KMS-11 (cell line): Measurements from ENCODE around the gene CRLF2.
A peak's percentile ranks its signal among the peaks of the same experiment; 100 is the strongest.
"Not testable (repeated sequence)": the region's sequence is repeated elsewhere in the genome, so short reads cannot be mapped to it uniquely, and the experiment has no call there.

Experiments used
- H2AFZ ChIP-seq: fragments of 200-600 bp; sonication (generic); 2 replicates; pipeline ENCODE4 v1.6.1; 2016; ENCODE audit warnings: antibody characterized with exemption, mixed run types, low read depth
- H3K27ac ChIP-seq: fragments of 200-600 bp; sonication (generic); 2 replicates; pipeline ENCODE4 v1.6.1; 2016; ENCODE audit warnings: mild to moderate bottlenecking, mixed run types
- H3K27me3 ChIP-seq: fragments of 200-600 bp; sonication (generic); 2 replicates; pipeline ENCODE4 v1.6.1; 2017; ENCODE audit warnings: mild to moderate bottlenecking, low read depth, mixed run types, moderate library complexity; ENCODE audit not compliant: insufficient read depth
- H3K36me3 ChIP-seq: fragments of 200-600 bp; sonication (generic); 2 replicates; pipeline ENCODE4 v1.6.1; 2017; ENCODE audit warnings: mild to moderate bottlenecking, mixed run types; ENCODE audit not compliant: insufficient read depth
- H3K4me1 ChIP-seq: fragments of 200-600 bp; sonication (generic); 2 replicates; pipeline ENCODE4 v1.6.1; 2016; ENCODE audit warnings: mild to moderate bottlenecking, low read depth, mixed run types; ENCODE audit not compliant: poor library complexity, severe bottlenecking
- H3K4me2 ChIP-seq: fragments of 200-600 bp; sonication (generic); 2 replicates; pipeline ENCODE4 v1.7.0; 2016; ENCODE audit warnings: mild to moderate bottlenecking, mixed run types
- H3K4me3 ChIP-seq: fragments of 200-600 bp; sonication (generic); IDR thresholded peaks from 2 replicates; pipeline ENCODE4 v1.6.1; 2017; ENCODE audit warnings: low read depth, low read length, mixed read lengths; ENCODE audit not compliant: insufficient read depth
- H3K79me2 ChIP-seq: fragments of 200-600 bp; sonication (generic); 2 replicates; pipeline ENCODE4 v1.6.1; 2016; ENCODE audit warnings: low read depth, mixed run types; ENCODE audit not compliant: insufficient read depth
- H3K9ac ChIP-seq: fragments of 200-600 bp; sonication (generic); 2 replicates; pipeline ENCODE4 v1.6.1; 2016; ENCODE audit warnings: mild to moderate bottlenecking, mixed run types
- H4K20me1 ChIP-seq: fragments of 200-600 bp; sonication (generic); 2 replicates; pipeline ENCODE4 v1.6.1; 2016; ENCODE audit warnings: mild to moderate bottlenecking, mixed run types; ENCODE audit not compliant: insufficient read depth
- TF ChIP-seq, protein P1 (sequence below): fragments of 200-600 bp; sonication (generic); conservative IDR thresholded peaks from 2 replicates; pipeline ENCODE4 v1.6.1; 2017; ENCODE audit warnings: low read depth, mild to moderate bottlenecking, antibody characterized with exemption, low read length, moderate library complexity, mixed read lengths

CRLF2 gene

DNA sequence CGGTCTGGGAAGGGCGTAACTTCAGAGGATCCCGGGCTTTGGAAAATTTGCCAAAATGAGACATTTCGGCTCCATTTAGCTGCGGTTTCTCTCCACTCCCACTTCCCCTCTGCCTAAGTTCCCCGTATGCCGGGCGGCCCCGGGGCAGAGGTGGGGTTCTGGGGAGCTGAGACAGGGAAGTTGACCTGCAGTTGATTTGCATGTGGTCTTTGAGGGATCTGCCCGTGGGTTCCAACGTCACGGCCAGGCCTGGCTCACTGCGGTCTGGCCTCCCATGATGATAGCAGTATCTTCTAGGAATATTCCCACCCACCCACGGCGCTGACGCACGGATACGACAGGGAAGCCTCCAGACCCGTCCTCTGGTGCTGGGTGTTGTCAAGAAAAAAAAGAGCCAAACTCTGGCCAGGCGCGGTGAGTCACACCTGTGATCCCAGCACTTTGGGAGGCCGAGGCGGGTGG, 27.3 kb upstream of the CRLF2 start:
- Histone ChIP-seq H3K4me3 (no peak overlapping the region), H3K27ac (no peak overlapping the region)
- TF ChIP-seq, protein P1, sequence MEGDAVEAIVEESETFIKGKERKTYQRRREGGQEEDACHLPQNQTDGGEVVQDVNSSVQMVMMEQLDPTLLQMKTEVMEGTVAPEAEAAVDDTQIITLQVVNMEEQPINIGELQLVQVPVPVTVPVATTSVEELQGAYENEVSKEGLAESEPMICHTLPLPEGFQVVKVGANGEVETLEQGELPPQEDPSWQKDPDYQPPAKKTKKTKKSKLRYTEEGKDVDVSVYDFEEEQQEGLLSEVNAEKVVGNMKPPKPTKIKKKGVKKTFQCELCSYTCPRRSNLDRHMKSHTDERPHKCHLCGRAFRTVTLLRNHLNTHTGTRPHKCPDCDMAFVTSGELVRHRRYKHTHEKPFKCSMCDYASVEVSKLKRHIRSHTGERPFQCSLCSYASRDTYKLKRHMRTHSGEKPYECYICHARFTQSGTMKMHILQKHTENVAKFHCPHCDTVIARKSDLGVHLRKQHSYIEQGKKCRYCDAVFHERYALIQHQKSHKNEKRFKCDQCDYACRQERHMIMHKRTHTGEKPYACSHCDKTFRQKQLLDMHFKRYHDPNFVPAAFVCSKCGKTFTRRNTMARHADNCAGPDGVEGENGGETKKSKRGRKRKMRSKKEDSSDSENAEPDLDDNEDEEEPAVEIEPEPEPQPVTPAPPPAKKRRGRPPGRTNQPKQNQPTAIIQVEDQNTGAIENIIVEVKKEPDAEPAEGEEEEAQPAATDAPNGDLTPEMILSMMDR = no peak

DNA sequence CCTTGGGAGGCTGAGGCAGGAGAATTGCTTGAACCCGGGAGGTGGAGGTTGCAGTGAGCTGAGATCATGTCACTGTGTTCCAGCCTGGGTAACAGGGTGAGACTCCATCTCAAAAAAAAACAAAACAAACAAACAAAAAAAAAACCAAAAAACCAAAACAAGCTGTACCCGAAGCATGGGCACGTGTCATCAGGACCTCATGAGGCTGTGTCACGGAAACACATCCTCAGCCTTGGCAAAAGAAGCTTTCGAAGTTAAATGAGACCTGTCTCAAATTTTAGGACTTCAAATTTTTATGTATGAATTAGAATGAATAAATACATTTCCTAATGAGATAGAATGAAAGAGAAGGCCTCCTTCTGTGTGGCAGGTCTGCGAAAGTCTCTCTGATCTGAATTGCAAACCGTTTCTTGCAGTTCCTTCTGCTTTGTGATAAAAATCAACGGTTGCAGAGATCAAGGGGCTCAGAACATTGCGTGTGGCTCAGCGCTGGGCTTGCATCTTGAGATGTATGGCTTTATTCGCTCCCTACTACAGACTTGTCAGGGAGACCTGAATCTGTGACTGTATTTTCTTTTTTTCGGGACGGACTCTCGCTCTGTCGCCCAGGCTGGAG, 19.5 kb upstream of the CRLF2 start:
- Histone ChIP-seq H3K4me1 (peaks cover 3% of the 10 kb centered on the region), H3K27ac (no peak overlapping the region), H3K36me3 (no peaks in the 10 kb centered on the region), H3K4me3 (no peak overlapping the region), H3K4me2 (no peak overlapping the region), H3K9ac (no peak overlapping the region), H2AFZ (no peak overlapping the region), H3K79me2 (no peaks in the 10 kb centered on the region), H4K20me1 (no peaks in the 10 kb centered on the region), H3K27me3 (no peaks in the 10 kb centered on the region)
- TF ChIP-seq, protein P1 = no peak

More for the DNA sequence above, 27.3 kb upstream of the CRLF2 start:
- H2AFZ ChIP-seq = no peak overlapping the region
- no peaks in the 10 kb centered on the region for H3K36me3 ChIP-seq
- H4K20me1 ChIP-seq = no peaks in the 10 kb centered on the region
- H3K4me1 ChIP-seq = peaks cover 18% of the 10 kb centered on the region
- no peak overlapping the region for H3K9ac ChIP-seq
- H3K27me3 ChIP-seq = no peaks in the 10 kb centered on the region
- no peak overlapping the region for H3K4me2 ChIP-seq
- no peaks in the 10 kb centered on the region for H3K79me2 ChIP-seq

DNA sequence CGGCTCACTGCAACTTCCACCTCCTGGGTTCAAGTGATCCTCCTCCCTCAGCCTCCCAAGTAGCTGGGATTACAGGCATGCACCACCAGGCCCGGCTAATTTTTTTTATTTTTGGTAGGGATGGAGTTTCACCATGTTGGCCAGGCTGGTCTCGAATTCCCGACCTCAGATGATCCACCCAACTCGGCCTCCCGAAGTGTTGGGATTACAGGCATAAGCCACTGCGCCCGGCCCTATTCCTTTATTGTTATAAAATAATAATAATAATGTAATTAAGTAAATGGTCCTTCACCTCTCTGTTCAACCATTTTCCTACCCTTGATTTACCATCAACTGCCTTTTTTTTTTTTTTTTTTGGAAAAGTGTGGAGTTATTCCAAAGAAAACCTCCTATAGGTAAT, 15.7 kb upstream of the CRLF2 start:
- not testable (repeated sequence) for H3K27ac ChIP-seq, H3K4me2 ChIP-seq, H3K36me3 ChIP-seq, H2AFZ ChIP-seq, H4K20me1 ChIP-seq, H3K4me3 ChIP-seq, H3K27me3 ChIP-seq, H3K9ac ChIP-seq, H3K79me2 ChIP-seq
- H3K4me1 ChIP-seq = peaks cover 28% of the 10 kb centered on the region

DNA sequence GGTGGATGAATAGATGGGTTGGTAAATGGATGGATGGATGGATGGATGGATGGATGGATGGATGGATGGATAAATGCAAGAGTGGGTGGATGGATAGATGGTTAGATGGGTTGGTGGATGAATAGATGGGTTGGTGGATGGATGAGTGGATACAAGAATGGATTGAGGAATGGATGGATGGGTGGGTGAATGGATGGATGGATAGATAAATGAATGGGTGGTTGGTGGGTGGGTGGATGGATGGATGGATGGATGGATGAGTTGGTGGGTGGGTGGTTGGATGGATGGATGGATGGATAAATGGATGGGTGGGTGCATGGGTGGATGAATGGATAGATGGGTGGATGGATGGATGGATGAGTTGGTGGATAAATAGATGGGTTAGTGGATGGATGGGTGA, 13.8 kb upstream of the CRLF2 start:
- no peaks in the 10 kb centered on the region for H4K20me1 ChIP-seq
- H3K27me3 ChIP-seq = no peaks in the 10 kb centered on the region

DNA sequence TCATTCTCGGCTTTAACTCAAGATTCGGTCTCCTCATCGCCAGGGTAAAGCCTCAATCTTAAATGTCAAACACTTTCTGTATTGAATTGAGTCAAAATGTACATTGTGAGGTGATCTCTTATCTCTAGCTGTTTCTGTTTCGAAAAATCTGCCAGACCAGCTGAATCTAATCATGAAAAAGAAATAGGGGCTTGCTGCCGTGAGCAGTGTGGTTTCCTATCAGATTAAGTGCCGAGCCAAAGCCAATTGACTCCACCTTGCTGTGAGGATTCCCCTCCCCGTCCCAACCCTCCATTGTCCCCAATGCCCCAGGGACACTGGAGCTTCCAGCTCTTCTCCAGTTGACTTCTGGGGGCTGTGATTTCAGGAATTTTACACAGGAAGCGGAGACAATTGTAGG, 12.5 kb upstream of the CRLF2 start:
- H4K20me1 ChIP-seq = no peaks in the 10 kb centered on the region
- peak overlapping the region; percentile 21; the same call in 1 of the 2 replicates for H3K9ac ChIP-seq
- TF ChIP-seq, protein P1 = no peak
- H3K4me3 ChIP-seq = no peak overlapping the region
- no peak overlapping the region for H2AFZ ChIP-seq
- H3K27ac ChIP-seq = peak overlapping the region; percentile 68
- H3K79me2 ChIP-seq = no peaks in the 10 kb centered on the region
- no peaks in the 10 kb centered on the region for H3K27me3 ChIP-seq
- H3K36me3 ChIP-seq = no peaks in the 10 kb centered on the region
- H3K4me1 ChIP-seq = peaks cover 30% of the 10 kb centered on the region
- peak overlapping the region; percentile 40; the same call in 1 of the 2 replicates for H3K4me2 ChIP-seq

More for the DNA sequence above, 13.8 kb upstream of the CRLF2 start:
- H3K4me3 ChIP-seq = no peak overlapping the region
- H3K27ac ChIP-seq = no peak overlapping the region
- peaks cover 30% of the 10 kb centered on the region for H3K4me1 ChIP-seq
- H3K9ac ChIP-seq = no peak overlapping the region
- no peaks in the 10 kb centered on the region for H3K36me3 ChIP-seq
- H2AFZ ChIP-seq = no peak overlapping the region
- H3K4me2 ChIP-seq = no peak overlapping the region
- TF ChIP-seq, protein P1 = no peak
- H3K79me2 ChIP-seq = no peaks in the 10 kb centered on the region
